ENCODE results near the gene HYPK.

The HYPK gene

DNA sequence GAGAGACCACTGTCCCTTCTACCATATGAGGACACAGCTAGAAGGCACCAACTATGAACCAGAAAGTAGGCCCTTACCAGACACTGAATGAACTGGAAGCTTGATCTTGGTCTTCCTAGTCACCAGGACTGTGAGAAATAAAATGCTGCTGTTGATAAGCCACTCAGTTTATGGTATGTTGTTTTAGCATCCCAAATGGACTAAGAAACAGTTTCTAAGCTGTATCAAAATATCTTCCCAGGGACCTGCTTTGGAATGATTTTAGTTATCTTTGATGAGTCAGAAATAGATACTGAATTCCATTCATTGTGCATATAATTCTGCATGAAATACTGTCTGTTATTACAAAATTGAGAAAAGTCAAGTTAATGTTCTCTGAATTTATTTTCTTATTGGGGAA lies 45.0 kb downstream of the HYPK start:
- no peak for DNase-seq (ENCODE audit: low read depth, low spot score)

DNA sequence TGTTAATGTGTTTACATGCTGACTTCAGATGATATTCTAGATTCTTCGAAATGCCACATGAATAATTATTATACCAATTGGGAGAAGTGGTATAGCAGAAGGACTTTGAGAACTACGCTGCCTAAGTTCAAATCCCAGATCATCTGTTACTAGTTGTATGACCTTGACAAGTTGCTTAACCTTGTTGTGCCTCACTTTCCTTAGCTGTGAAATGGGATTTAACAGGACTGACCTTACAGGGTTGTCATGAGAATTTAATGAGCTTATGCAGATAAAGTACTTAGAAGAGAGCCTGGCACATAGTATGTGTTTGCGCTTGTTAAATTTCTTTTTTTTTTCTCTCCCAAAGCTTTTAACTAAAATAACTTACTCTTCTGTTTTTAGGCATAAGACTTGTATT lies 50.9 kb downstream of the HYPK start:
- no peak for DNase-seq (ENCODE audit: low read depth, low spot score)

DNA sequence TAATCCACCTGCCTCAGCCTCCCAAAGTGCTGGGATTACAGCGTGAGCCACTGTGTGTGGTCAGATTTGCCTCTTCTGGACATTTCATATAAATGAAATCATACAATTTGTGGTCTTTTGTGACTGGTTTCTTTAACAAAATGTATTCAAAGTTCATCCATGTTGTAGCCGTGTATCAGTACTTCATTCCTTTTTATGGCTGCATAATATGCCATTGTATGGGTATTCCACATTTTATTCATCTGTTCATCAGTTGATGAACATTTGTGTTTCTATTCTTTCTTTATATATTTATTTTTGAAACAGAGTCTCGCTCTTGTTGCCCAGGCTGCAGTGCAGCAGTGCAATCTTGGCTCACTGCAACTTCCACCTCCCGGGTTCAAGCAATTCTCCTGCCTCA lies 52.2 kb downstream of the HYPK start:
- DNase-seq (ENCODE audit: low read depth, low spot score) = no peak

Measured in astrocyte of the hippocampus (primary cell).